Esophagus muscularis mucosa (tissue), 3 donors: ENCODE data around the gene TNFRSF25.

Experiments
- CTCF ChIP-seq, 3 experiments: fragments of 200-600 bp in 2 of 3; fragments of 450-650 bp in 1 of 3; sonication (generic) in 2 of 3; IDR thresholded peaks; one replicate each; pipeline ENCODE4 v1.5.1; 2017 to 2019; ENCODE audit warnings: antibody characterized with exemption in 3 of 3, mild to moderate bottlenecking in 2 of 3, moderate library complexity in 1 of 3
- POLR2A ChIP-seq: fragments of 450-650 bp; IDR thresholded peaks from one replicate; pipeline ENCODE4 v1.6.1; 2017; ENCODE audit warnings: antibody characterized with exemption, moderate library complexity, mild to moderate bottlenecking, low read depth
- POLR2AphosphoS5 ChIP-seq, 2 donors: sonication (generic); formaldehyde crosslinking; IDR thresholded peaks; one replicate each; pipeline ENCODE4 v1.6.1; 2017; ENCODE audit warnings: antibody characterized with exemption in 2 of 2

- TF ChIP-seq CTCF (IDR thresholded peaks at IDR 0.05) (no peak), POLR2A (no peak), POLR2AphosphoS5 (IDR thresholded peaks at IDR 0.05) (no peak)
Measured at GRCh38 chr1:6491966-6492365, 26.0 kb upstream of the TNFRSF25 start.
